ENCODE measurements around the gene CALU.

Gene CALU

GRCh38 chr7:128773604-128774003, 34.4 kb downstream of the CALU start:
- TF ChIP-seq, protein P1, sequence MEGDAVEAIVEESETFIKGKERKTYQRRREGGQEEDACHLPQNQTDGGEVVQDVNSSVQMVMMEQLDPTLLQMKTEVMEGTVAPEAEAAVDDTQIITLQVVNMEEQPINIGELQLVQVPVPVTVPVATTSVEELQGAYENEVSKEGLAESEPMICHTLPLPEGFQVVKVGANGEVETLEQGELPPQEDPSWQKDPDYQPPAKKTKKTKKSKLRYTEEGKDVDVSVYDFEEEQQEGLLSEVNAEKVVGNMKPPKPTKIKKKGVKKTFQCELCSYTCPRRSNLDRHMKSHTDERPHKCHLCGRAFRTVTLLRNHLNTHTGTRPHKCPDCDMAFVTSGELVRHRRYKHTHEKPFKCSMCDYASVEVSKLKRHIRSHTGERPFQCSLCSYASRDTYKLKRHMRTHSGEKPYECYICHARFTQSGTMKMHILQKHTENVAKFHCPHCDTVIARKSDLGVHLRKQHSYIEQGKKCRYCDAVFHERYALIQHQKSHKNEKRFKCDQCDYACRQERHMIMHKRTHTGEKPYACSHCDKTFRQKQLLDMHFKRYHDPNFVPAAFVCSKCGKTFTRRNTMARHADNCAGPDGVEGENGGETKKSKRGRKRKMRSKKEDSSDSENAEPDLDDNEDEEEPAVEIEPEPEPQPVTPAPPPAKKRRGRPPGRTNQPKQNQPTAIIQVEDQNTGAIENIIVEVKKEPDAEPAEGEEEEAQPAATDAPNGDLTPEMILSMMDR (IDR thresholded peaks at IDR 0.05; ENCODE audit: control insufficient read depth, extremely low read depth, insufficient read depth) = no peak
- DNase-seq (ENCODE audit: low read depth) = no peak
- H3K4me3 ChIP-seq (ENCODE audit: low read depth, low read length) = no peak overlapping the region

DNA sequence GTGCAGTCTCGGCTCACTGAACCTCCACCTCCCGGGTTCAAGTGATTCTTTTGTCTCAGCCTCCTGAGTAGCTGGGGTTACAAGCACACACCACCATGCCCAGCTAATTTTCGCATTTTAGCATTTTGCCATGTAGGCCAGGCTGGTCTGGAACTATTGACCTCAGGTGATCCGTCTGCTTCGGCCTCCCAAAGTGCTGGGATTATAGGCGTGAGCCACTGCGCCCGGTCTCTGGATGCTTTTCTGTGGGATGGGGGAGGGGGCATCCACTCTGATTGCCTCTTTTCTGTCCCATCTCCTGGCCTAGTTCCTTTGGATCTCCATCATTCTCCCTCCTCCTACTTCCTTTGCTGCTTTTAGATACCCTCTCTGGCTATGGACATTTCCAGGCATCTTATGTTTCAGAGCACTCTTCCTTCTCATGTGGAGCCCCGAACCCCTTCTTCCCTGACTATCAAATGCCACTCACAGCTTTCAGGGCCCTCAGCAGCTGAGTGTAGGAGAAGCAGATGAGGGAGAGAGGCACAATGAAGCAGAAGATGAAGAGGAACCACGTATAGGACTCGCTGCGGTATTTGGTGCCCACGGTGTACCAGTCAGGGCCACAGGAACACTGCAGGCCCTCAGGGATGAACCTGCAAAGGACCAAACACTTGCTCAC, 35.0 kb downstream of the CALU start:
- TF ChIP-seq, protein P1 (IDR thresholded peaks at IDR 0.05; ENCODE audit: control insufficient read depth, extremely low read depth, insufficient read depth) = no peak
- H3K4me3 ChIP-seq (ENCODE audit: low read depth, low read length) = no peak overlapping the region
- DNase-seq (ENCODE audit: low read depth) = no peak

GRCh38 chr7:128774921-128775320, 35.8 kb downstream of the CALU start:
- TF ChIP-seq, protein P1 (IDR thresholded peaks at IDR 0.05; ENCODE audit: control insufficient read depth, extremely low read depth, insufficient read depth) = no peak
- no peak for DNase-seq (ENCODE audit: low read depth)
- no peak overlapping the region for H3K4me3 ChIP-seq (ENCODE audit: low read depth, low read length)

DNA sequence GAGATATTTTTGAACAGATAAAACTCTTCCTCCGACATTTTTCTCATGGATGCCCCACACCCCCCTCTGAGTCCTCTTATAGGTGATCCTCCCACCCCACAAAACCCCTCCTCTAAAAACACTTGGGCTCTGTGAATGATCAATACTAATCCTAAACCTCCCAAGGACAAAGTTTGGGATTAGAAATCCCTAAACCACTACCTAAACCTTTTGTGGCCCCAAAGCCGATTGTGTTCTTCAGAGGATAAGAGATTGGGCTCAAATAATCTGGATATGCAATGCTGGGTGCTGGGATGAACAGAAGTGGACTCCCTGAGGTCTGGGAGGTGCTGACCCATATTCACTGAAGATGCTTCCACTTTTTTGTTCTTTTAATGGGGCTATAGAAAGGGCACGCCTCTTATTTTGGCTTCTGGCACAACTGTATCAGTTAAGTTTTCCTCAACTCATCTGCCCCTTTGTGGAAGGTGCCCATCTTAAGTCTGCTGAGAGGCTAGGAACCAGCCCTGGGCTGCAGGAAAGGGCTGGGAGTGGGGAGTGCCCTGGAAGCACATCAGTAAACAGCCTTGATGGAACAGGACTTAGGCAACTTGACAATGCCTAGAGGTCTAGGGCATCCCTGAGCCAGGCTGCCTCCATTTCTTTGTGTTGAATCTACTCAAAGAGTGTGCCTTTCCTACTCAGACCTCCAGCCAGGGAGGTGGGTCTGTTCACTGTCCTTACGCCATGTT, 36.8 kb downstream of the CALU start, which contains the start of gene OPN1SW:
OPN1SW (minus strand) TSS at position 51 of the 731 bp plus-strand sequence; CDS start at position 38, 13 bp downstream.
- TF ChIP-seq, protein P1 (IDR thresholded peaks at IDR 0.05; ENCODE audit: control insufficient read depth, extremely low read depth, insufficient read depth) = no peak
- no peak for DNase-seq (ENCODE audit: low read depth)
- no peak within 1 kb of the TSS for H3K4me3 ChIP-seq (ENCODE audit: low read depth, low read length)

DNA sequence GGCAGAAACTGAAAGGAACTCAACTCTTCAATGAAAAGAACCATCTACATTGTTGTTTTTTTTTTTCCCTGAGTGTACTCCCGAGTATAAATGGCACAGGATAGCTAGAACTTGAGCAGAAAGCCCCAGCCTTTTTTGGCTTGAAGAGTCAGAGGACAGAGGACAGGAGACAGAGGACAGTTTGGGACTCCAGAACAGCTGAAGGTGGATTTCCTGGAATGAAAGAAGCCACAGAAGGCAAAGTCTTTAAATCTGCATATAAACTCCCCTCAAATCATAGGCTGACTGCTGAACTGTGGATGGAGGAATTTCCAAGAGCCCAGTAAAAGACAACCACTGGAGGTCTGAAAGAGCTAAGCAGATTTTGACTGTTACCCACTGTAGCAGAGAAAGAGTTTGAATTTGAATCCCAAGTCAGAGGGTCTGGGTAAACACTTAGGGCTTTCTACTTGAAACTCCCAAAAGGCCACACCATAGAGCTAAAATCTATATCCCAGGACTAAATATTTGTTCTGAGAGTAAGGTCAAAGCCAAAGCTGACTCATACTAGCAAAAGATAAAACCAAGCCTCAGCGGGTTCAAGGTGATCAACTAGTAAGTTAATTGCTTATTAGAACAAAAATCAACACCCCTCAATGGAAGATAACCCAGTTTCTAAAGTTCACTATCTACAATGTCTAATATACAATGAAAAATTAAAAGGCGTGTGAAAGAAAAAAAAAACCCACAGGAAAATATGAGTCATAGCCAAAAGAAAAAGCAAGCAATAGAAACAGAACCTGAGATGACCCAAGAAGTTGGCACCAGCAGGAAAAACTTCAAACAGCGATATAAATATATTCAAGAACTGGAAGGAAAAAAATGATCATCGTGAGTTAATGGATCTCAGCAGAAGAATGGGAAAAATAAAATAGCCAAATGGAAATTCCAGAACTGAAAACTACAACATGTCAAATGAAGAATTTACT, 38.3 kb downstream of the CALU start:
- TF ChIP-seq, protein P1 (IDR thresholded peaks at IDR 0.05; ENCODE audit: control insufficient read depth, extremely low read depth, insufficient read depth) = no peak
- H3K4me3 ChIP-seq (ENCODE audit: low read depth, low read length) = no peak overlapping the region
- DNase-seq (ENCODE audit: low read depth) = no peak

GRCh38 chr7:128778946-128779345, 39.8 kb downstream of the CALU start:
- TF ChIP-seq, protein P1 (IDR thresholded peaks at IDR 0.05; ENCODE audit: control insufficient read depth, extremely low read depth, insufficient read depth) = no peak
- DNase-seq (ENCODE audit: low read depth) = no peak
- H3K4me3 ChIP-seq (ENCODE audit: low read depth, low read length) = no peak overlapping the region
